BE2C (cell line): Measurements from ENCODE around the gene EPS8.

ENCODE experiments used
- DNase-seq: peaks from one replicate; pipeline ENCODE4 v3.0.0-alpha.2; 2020
- H3K27me3 ChIP-seq: fragments of 250-450 bp; sonication (Bioruptor Pico); 2 replicates; pipeline ENCODE4 v1.5.1; 2020; ENCODE audit warnings: mild to moderate bottlenecking
- H3K36me3 ChIP-seq: fragments of 250-450 bp; sonication (Bioruptor Pico); 2 replicates; pipeline ENCODE4 v1.5.1; 2020; ENCODE audit warnings: mild to moderate bottlenecking
- H3K4me1 ChIP-seq: fragments of 250-450 bp; sonication (Bioruptor Pico); 2 replicates; pipeline ENCODE4 v1.5.1; 2020
- H3K4me3 ChIP-seq: 2 replicates; pipeline ENCODE4 v1.5.1; 2011; ENCODE audit warnings: low read depth, low read length
- H3K9me3 ChIP-seq: fragments of 250-450 bp; sonication (Bioruptor Pico); 2 replicates; pipeline ENCODE4 v1.5.1; 2020
- TF ChIP-seq, protein P1 (sequence below): IDR thresholded peaks from 2 replicates; pipeline ENCODE4 v1.5.1; 2012; ENCODE audit warnings: mild to moderate bottlenecking, low read depth, low read length

Gene EPS8

DNA sequence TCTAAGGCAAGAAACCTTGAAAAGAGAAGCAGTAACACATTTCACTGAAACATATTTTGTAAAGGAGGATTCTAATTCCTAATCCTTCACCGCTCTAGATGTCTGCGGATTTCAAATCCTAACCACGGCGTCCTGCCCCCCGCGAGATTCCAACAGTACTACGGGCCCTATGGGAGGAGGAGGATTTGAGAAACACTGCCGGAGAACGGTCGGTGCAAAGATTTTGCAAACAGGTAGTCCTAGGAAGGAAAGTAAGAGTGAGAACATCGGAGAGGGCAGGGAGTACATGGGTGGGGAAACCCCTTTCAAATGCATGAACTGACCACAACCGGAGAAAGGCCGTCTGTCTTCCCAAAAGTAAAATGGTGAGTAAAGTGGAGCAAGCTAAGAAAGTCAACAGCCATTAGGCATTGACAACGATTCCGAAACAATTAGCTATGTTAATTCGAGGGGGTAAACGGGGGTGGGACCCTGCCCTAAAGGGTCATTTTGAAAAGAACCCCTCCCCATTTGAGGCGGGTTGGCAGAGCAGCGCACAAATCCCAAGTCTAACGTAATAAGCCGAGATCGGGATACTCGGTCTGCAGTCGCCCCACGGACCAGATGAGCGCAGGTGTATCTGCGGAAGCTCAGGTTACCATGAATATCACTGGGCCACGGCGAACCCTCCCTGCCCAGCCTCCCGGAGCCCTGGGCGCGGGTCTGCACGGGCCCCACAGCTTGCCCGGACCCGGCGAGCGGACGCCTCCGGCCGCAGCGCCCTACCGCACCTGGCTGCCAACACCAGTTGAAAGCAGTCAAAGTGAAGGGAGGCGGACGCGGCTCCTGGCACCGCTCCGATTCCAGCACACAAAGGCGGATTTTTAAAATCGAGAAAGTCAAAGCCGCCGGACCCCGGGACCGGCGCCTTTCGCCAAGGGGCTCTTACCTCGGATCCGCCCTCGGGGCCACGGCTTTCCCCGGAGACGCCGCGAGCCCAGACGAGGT lies 662 bp downstream of the EPS8 start:
- H3K27me3 ChIP-seq, result peaks cover 66% of the 10 kb centered on the region
- TF ChIP-seq, protein P1, sequence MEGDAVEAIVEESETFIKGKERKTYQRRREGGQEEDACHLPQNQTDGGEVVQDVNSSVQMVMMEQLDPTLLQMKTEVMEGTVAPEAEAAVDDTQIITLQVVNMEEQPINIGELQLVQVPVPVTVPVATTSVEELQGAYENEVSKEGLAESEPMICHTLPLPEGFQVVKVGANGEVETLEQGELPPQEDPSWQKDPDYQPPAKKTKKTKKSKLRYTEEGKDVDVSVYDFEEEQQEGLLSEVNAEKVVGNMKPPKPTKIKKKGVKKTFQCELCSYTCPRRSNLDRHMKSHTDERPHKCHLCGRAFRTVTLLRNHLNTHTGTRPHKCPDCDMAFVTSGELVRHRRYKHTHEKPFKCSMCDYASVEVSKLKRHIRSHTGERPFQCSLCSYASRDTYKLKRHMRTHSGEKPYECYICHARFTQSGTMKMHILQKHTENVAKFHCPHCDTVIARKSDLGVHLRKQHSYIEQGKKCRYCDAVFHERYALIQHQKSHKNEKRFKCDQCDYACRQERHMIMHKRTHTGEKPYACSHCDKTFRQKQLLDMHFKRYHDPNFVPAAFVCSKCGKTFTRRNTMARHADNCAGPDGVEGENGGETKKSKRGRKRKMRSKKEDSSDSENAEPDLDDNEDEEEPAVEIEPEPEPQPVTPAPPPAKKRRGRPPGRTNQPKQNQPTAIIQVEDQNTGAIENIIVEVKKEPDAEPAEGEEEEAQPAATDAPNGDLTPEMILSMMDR, result no peak
- no peak for DNase-seq

GRCh38 chr12:15787778-15788177 lies 1.4 kb downstream of the EPS8 start:
- DNase-seq, result no peak
- H3K4me1 ChIP-seq, result no peaks in the 10 kb centered on the region
- H3K27me3 ChIP-seq, result peaks cover 70% of the 10 kb centered on the region
- H3K36me3 ChIP-seq, result no peaks in the 10 kb centered on the region
- H3K9me3 ChIP-seq, result no peaks in the 10 kb centered on the region; the same call in 1 of the 2 replicates
- no peak overlapping the region for H3K4me3 ChIP-seq
- TF ChIP-seq, protein P1, result no peak

More for the DNA sequence above, 662 bp downstream of the EPS8 start:
- Histone ChIP-seq H3K36me3 (no peaks in the 10 kb centered on the region), H3K4me1 (no peaks in the 10 kb centered on the region), H3K9me3 (no peaks in the 10 kb centered on the region; the same call in 1 of the 2 replicates), H3K4me3 (peak overlapping the region; percentile 40)

DNA sequence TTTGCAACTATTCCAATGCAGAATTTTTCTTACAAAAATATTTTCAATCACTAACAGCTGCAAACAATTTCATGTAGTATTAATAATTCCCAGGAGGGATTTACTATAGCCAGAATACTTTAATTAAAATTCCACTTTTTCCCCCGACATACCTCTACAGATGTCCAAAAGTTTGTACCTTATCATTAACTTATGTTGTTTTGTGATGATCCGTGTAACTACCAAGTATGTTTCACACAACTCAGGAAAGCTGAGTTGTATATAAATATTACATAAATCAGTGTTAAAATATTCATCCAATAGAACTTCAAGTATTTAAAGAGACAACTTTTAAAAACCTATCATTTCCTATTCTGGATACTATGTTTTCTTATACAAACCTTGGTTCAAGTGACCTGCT lies 2.4 kb downstream of the EPS8 start:
- Histone ChIP-seq H3K36me3 (no peaks in the 10 kb centered on the region), H3K4me3 (no peak overlapping the region), H3K9me3 (no peaks in the 10 kb centered on the region; the same call in 1 of the 2 replicates), H3K27me3 (peaks cover 72% of the 10 kb centered on the region), H3K4me1 (no peaks in the 10 kb centered on the region)
- TF ChIP-seq, protein P1, result no peak
- no peak for DNase-seq

DNA sequence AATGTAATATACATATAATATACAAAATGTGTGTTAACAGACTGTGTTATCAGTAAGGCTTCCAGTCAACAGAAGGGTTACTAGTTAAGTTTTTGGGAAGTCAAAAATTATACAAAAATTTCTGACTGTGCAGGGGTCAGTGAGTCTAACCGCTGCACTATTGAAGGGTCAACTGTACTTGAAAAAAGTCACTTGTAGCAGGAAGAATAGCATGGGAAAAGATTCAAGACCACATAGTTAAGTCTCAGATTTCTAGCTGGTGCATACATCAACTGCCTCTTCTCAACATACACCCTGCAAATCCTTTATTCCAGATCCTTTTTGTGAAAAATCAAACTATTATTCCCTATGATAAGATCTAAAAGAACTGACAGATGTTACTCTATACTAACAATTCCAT lies 5.9 kb downstream of the EPS8 start:
- no peaks in the 10 kb centered on the region; the same call in 1 of the 2 replicates for H3K9me3 ChIP-seq
- no peaks in the 10 kb centered on the region for H3K36me3 ChIP-seq
- H3K4me3 ChIP-seq, result no peak overlapping the region
- H3K4me1 ChIP-seq, result no peaks in the 10 kb centered on the region
- DNase-seq, result no peak
- H3K27me3 ChIP-seq, result peaks cover 49% of the 10 kb centered on the region
- TF ChIP-seq, protein P1, result no peak

- Histone ChIP-seq H3K9me3 (no peaks in the 10 kb centered on the region; the same call in 1 of the 2 replicates), H3K36me3 (no peaks in the 10 kb centered on the region), H3K4me1 (no peaks in the 10 kb centered on the region), H3K4me3 (no peak overlapping the region), H3K27me3 (peaks cover 46% of the 10 kb centered on the region)
- no peak for DNase-seq
- TF ChIP-seq, protein P1, result no peak
These were observed 6.5 kb downstream of the EPS8 start for GRCh38 chr12:15782667-15783066.

- Histone ChIP-seq H3K4me3 (no peak overlapping the region), H3K4me1 (no peaks in the 10 kb centered on the region), H3K9me3 (no peaks in the 10 kb centered on the region), H3K36me3 (no peaks in the 10 kb centered on the region), H3K27me3 (peaks cover 22% of the 10 kb centered on the region)
- TF ChIP-seq, protein P1, result no peak
- no peak for DNase-seq
These were observed 9.3 kb downstream of the EPS8 start for GRCh38 chr12:15779925-15780324.
